ENCODE data around the gene SLC37A1. TPM values are rescaled to one million over a fixed set of nuclear protein-coding genes. Genes with fewer than 3 reads are reported as not detected.

Gene SLC37A1
- total and polyA plus RNA-seq, 9 of the 15 experiments (the other 6 are each of a cell fraction or from before 2014, with no cell fraction given): 0.06 to 3.4 (median 0.40) TPM

DNA sequence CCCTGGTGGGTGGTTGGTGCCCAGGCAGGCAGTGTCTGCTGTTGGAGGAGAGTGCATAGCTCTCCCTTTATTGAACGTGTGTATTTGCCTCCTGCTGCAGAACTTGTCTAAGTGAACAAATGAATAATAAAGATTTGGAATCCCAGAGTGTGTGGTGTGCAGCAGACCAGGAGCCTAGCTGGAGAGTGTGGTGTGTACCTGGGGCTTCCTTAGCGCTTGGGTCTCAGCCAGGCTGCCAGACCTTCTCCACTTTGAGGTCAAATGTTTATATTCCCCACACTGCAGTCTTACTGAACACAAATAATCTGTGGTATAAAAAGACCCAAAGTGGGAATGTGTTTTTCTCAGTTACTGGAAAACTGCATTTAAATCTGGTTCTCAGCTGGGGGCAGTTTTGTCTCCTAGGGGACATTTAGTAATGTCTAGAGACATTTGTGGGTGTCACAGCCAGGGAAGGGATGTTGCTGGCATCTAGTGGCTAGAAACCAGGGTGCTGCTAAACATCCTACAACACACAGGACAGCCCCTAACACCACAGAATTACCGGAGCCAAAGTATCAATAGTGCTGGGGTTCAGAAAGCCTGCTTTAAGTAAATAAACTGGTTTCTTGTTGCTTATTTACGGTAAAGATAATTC lies 23.6 kb downstream of the SLC37A1 start:
- Histone ChIP-seq H3K27ac (ENCODE audit: extremely low read depth, low read depth, low read length) (no peak overlapping the region), H3K9ac (ENCODE audit: insufficient read depth in 1 of 2, low read depth in 2 of 2, low read length in 2 of 2) (no peak overlapping the region)
- DNase-seq (ENCODE audit: extremely low read depth in 1 of 4, low spot score in 3 of 4): peak in 2 of 4 experiments; percentile 36 to 48
- TF ChIP-seq, protein P1, sequence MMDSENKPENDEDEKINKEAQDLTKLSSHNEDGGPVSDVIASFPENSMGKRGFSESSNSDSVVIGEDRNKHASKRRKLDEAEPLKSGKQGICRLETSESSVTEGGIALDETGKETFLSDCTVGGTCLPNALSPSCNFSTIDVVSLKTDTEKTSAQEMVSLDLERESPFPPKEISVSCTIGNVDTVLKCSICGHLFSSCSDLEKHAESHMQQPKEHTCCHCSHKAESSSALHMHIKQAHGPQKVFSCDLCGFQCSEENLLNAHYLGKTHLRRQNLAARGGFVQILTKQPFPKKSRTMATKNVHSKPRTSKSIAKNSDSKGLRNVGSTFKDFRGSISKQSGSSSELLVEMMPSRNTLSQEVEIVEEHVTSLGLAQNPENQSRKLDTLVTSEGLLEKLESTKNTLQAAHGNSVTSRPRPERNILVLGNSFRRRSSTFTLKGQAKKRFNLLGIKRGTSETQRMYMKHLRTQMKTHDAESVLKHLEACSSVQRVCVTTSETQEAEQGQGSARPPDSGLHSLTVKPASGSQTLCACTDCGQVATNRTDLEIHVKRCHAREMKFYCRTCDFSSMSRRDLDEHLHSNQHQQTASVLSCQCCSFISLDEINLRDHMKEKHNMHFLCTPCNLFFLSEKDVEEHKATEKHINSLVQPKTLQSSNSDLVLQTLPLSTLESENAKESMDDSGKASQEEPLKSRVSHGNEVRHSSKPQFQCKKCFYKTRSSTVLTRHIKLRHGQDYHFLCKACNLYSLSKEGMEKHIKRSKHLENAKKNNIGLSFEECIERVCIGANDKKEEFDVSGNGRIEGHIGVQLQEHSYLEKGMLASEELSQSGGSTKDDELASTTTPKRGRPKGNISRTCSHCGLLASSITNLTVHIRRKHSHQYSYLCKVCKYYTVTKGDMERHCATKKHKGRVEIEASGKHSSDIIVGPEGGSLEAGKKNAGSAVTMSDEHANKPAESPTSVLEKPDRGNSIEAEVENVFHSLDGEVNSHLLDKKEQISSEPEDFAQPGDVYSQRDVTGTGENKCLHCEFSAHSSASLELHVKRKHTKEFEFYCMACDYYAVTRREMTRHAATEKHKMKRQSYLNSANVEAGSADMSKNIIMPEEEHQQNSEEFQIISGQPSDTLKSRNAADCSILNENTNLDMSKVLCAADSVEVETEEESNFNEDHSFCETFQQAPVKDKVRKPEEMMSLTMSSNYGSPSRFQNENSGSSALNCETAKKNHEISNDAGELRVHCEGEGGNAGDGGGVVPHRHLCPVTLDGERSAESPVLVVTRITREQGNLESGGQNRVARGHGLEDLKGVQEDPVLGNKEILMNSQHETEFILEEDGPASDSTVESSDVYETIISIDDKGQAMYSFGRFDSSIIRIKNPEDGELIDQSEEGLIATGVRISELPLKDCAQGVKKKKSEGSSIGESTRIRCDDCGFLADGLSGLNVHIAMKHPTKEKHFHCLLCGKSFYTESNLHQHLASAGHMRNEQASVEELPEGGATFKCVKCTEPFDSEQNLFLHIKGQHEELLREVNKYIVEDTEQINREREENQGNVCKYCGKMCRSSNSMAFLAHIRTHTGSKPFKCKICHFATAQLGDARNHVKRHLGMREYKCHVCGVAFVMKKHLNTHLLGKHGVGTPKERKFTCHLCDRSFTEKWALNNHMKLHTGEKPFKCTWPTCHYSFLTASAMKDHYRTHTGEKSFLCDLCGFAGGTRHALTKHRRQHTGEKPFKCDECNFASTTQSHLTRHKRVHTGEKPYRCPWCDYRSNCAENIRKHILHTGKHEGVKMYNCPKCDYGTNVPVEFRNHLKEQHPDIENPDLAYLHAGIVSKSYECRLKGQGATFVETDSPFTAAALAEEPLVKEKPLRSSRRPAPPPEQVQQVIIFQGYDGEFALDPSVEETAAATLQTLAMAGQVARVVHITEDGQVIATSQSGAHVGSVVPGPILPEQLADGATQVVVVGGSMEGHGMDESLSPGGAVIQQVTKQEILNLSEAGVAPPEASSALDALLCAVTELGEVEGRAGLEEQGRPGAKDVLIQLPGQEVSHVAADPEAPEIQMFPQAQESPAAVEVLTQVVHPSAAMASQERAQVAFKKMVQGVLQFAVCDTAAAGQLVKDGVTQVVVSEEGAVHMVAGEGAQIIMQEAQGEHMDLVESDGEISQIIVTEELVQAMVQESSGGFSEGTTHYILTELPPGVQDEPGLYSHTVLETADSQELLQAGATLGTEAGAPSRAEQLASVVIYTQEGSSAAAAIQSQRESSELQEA (IDR thresholded peaks at IDR 0.05; ENCODE audit: low read depth): no peak
- no peak for TF ChIP-seq ZNF551 (CRISPR knock-in tag; IDR thresholded peaks at IDR 0.05)
- no peak for TF ChIP-seq MEF2A (IDR thresholded peaks at IDR 0.05; ENCODE audit: control insufficient read depth, low read depth, low read length)
- no peak for TF ChIP-seq RBM17 (IDR thresholded peaks at IDR 0.05; ENCODE audit: borderline replicate concordance, low read depth, low read length)
- no peak for TF ChIP-seq PRPF4 (IDR thresholded peaks at IDR 0.05; ENCODE audit: insufficient read depth, low read depth, low read length, poor library complexity, severe bottlenecking)
- no peak for TF ChIP-seq E2F3 (CRISPR knock-in tag; IDR thresholded peaks at IDR 0.05)
- TF ChIP-seq, protein P2, sequence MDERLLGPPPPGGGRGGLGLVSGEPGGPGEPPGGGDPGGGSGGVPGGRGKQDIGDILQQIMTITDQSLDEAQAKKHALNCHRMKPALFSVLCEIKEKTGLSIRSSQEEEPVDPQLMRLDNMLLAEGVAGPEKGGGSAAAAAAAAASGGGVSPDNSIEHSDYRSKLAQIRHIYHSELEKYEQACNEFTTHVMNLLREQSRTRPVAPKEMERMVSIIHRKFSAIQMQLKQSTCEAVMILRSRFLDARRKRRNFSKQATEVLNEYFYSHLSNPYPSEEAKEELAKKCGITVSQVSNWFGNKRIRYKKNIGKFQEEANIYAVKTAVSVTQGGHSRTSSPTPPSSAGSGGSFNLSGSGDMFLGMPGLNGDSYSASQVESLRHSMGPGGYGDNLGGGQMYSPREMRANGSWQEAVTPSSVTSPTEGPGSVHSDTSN (CRISPR knock-in tag; IDR thresholded peaks at IDR 0.05; ENCODE audit: low read depth): no peak
- TF ChIP-seq, protein P2 (tag; conservative IDR thresholded peaks at IDR 0.05; ENCODE audit: low read depth): no peak

More for the DNA sequence above, 23.6 kb downstream of the SLC37A1 start:
- peaks cover 9 to 10% of the 10 kb centered on the region in 2 experiments for H3K4me1 ChIP-seq (replicated peaks in 1 of 2; ENCODE audit: control insufficient read depth in 2 of 2, insufficient read depth in 2 of 2, low read length in 2 of 2)
- ChIA-PET POLR2A (interaction anchor here (2.3 to 3.5 kb wide), 2 partner anchors 8 to 10 kb away, joined by 11 to 14 read pairs; no protein-coding TSS in a partner anchor), CTCF (ENCODE audit: low intra/inter-chr PET ratio) (interaction anchor here (0.9 kb wide), 1 partner anchor 228 kb away, joined by 3 read pairs; no protein-coding TSS in a partner anchor)
- no peak overlapping the region for H3K4me2 ChIP-seq (ENCODE audit: insufficient read depth, low read length)
- no peak overlapping the region for H3K4me3 ChIP-seq
- no peaks in the 10 kb centered on the region for H3K79me2 ChIP-seq (ENCODE audit: control insufficient read depth, insufficient read depth, low read length)
- intact Hi-C loops (cut with micrococcal nuclease) (loop anchor here (5.0 to 10.0 kb wide), 4 partner anchors 70 to 382 kb away; partner anchors contain the start of gene TFF1), in situ Hi-C loops (cut with MboI) (no loop called here)
- no peak overlapping the region for H2AFZ ChIP-seq (ENCODE audit: low read depth, low read length)
- peaks cover 48 to 67% of the 10 kb centered on the region in 2 experiments for H3K27me3 ChIP-seq (ENCODE audit: control insufficient read depth in 2 of 2, insufficient read depth in 2 of 2, low read length in 2 of 2)
- peaks cover 14% of the 10 kb centered on the region for H4K20me1 ChIP-seq (replicated peaks; ENCODE audit: control insufficient read depth, insufficient read depth, low read length)
- H3K36me3 ChIP-seq (ENCODE audit: control insufficient read depth, insufficient read depth, low read length): no peaks in the 10 kb centered on the region
- ATAC-seq (peak; percentile 63), FAIRE-seq (peak; percentile 70)
- 0% methylated on average over 4 of the region's 4 CpGs for WGBS (ENCODE audit: insufficient coverage, low coverage, missing lambda C conversion rate)
- H3K9me1 ChIP-seq (ENCODE audit: control insufficient read depth, insufficient read depth, low read length): no peaks in the 10 kb centered on the region
- H3K9me3 ChIP-seq (replicated peaks; ENCODE audit: control insufficient read depth, insufficient read depth, low read depth, low read length): no peaks in the 10 kb centered on the region
- BruUV-seq (replicated peaks): no TSS peak

All from K562 (cell line).